Stimulated activated CD8-positive, alpha-beta memory T cell treated with anti-CD3 and anti-CD28 coated beads, Interleukin-12 subunit alpha, Interleukin-12 subunit beta, amount 100 ng/mL, for 1 hour (primary cell): ENCODE results near the gene TNK1.
"Not testable (repeated sequence)": the region's sequence is repeated elsewhere in the genome, so short reads cannot be mapped to it uniquely, and the experiment has no call there.

Experiments used
- DNase-seq: peaks from one replicate; pipeline ENCODE4 v3.0.0-alpha.2; 2020; ENCODE audit warnings: low read depth

Gene TNK1

DNA sequence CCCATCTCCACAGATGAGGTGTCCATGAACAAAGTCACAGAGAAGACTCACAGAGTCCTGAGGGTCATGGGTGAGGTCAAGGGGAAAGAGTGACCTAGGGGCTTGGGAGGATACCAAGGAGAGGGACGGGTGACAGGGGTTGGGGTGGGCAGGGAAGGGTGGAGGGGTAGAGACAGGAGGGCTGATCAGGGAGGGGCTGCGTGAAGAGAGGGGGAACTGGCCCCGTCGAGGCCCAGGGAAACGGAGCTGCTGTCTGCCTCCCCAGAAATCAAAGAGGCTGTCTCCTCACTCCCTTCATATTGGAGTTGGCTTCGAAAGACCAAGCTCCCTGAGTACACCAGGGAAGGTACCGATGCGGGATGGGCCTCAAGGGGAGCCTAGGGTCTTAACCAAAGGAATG, 25.3 kb upstream of the TNK1 start:
- no peak for DNase-seq

DNA sequence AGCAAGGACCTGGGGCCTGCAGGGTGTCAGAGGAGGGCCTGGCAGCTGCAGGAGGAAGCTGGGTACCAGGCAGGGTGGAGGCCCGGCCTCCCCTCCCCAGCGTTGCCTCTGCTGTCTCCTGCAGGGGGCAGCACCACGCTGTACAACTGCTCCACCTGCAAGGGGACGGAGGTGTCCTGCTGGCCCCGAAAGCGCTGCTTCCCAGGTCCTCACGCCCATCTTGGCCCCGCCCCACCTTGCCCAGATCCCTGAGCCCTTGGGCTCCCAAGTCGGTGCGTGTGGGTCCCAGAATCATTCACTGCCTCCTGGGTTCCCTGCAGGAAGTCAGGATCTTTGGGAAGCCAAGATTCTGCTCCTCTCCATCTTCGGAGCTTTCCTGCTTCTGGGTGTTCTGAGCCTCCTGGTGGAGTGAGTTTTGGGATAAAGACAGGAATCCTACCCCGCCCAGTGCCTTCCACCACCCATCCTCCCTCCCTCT, 24.8 kb upstream of the TNK1 start:
- peak; percentile 74 for DNase-seq

DNA sequence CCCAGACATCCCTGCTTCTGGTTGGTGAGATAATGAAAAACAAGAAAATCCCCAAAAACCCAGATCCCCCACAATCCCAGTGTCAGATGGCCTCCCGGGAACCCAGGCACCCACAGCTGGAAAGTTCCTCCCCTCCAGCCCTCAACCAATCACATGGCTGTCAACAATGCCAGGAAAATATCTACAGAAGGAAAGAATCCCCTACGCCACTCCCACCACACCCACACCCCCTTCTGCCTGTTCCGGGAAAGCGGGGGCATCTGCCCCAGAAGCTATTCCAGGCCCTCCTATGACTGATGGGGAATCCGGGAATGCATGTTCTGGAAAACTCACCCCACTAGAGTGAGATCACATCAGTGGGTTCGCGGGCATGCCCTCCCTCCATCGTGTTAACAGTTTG, 24.1 kb upstream of the TNK1 start:
- DNase-seq, result no peak

DNA sequence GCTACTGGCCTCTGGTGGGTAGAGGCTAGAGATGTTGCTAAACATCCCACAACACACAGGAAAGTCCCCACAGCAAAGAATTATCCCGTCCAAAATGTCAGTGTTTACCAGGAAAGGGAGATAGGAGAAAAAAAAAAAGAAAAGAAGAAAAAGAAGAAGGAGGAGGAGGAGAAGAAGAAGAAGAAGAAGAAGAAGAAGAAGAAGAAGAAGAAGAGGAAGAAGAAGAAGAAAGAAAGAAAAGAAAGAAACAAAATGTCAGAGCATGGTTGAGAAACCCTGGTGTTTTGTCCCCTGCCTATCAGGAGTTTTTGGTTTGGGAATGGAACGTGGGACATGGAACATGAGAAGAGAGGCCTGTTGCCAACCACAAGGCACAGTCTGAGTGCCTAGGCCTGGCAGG, 23.5 kb upstream of the TNK1 start:
- DNase-seq, result no peak

DNA sequence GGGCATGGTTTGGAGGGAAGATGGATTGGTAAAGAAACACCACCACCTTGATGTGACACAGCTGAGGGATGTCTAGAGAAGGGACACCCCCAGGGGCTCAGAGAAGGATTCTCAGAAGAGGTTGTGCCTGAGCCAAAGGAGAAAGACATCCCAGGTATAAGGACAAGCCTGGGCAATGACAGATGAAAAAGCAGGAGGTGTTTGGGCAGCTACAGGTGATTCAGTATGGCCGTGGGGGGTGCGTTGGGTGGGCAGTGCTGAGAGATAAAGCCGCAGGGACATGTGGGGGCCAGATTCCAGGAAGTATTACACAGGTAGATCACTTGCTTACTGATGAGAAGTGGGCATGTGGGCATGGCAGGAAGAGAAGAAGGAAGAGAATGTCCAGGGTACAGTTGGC, 19.0 kb upstream of the TNK1 start:
- no peak for DNase-seq

DNA sequence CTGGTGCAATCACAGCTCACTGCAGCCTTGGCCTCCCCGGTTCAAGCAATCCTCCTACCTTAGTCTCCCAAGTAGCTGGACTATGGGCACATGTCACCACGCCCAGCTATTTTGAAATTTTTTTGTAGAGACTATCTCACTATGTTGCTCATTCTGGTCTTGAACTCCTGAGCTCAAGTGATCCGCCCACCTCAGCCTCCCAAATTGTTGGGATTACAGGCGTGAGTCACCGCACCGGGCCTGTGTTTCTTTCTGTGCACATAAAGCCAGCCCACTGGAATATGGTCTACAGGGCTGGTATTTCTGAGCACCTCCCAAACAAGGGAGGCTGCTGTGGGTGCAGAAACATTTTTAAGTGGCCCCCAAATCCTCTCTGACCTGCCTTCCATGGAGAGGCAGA, 17.6 kb upstream of the TNK1 start:
- DNase-seq, result no peak

DNA sequence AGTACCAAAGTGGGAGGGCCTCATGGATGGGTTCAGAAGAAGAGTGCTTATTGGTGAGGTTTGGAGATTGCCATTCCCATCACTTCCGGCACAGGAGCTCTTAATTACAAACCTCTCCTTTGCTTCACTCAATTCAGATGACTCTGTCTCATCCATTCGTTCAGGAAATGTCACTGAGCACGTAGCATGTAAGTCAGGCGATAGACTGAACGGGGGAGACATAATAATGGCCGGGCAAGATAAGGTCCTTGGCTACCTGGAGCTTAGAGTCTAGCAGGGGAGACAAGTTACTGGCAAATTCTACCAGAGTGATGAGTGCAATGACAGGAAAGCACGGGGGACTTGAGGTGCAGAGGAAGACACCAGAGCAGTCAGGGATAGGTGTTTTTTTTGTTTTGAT, 14.9 kb upstream of the TNK1 start:
- DNase-seq, result not testable (repeated sequence)

DNA sequence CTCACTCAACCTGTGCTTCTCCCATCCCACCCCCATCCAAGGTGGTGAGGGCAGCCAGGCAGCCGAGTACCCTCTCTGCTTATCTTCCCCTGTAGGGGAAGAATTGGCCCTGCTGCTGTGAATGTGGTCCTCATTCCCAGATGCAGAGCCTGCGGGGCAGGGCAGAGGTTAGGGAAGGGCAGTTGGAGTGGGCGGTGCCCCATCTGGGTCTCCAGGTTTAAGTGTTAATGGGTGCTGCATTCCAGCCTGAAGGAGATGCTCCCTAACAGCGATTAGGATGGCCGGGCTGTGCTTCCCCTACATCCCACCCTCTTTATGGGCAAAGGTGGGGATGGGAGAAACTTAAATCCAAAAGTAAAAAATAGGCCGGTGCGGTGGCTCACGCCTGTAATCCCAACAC, 13.8 kb upstream of the TNK1 start:
- no peak for DNase-seq

DNA sequence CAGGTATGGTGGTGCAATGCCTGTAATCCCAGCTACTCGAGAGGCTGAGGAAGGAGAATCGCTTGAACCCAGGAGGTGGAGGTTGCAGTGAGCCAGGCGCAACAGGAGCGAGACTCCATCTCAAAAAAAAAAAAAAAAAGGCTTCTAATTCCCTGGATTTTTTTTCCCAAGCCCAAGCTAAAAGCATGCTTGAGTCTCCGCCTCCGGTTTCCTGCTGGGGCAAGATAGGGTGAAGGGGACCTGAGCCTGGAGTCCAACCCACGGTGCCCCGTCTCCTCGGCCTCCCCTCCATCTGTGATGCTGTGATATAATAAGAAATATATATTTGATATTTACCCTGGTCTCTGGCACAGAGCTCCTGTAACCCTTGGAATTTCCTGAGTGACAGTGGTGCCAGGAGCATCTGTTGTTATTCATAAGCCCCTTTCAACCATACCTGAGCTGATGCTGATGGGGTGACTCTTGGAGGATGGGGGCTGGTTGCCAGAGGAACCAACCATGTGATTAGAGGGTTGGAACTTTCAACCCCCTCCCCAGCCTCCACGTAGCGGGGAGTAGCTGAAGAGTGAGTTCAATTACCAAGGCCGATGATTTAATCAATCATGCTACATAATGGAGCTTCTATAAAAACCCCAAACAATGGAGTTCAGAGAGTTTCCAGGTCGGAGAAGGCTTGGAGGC, 12.8 kb upstream of the TNK1 start:
- no peak for DNase-seq

DNA sequence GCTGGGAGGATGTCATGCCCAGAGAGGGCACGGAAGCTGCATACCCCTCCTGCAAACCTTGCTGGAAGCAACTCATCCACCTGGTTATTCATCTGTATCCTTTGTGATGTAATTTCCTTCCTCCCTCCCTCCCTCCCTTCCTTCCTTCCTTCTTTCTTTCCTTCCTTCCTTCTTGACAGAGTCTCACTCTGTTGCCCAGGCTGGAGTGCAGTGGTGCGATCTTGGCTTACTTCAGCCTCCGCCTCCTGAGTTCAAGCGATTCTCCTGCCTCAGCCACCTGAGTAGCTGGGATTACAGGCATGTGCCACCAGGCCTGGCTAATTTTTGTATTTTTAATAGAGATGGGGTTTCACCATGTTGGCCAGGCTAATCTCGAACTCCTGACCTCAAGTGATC, 12.3 kb upstream of the TNK1 start:
- DNase-seq, result not testable (repeated sequence)

DNA sequence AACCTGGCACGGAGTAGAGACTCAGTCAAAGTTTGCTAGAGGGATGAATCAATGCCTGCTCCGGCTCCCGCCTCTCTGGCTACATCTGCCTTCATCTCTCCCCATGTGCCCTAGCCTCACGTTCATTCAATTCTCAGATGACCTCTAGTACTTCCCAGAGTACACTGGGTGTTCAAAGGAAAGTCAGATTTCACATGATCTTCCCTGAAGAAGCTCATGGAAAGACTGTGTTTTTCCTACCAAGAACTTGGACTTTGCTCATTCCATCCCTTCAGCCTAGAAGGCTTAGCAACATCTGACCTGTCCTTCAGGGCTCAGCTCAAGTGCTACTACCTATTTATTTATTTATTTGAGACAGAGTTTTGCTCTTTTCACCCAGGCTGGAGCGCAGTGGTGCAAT, 11.1 kb upstream of the TNK1 start:
- no peak for DNase-seq

DNA sequence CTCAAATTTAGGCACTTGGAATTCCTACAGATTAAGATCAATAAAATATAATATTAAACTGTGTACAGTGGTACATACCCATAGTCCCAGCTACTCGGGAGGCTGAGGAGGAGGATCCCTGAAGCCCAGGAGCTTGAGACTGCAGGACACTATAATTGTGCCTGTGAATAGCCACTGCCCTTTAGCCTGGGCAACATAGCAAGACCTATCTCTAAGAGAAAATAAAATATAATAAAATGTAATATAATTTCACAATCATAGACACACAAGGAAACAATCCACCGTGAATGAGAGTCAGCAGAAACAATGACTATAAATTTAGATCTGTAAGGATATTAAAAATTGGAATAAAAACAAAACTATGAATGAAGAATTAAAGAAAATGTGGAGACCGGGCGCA, 10.0 kb upstream of the TNK1 start:
- no peak for DNase-seq

DNA sequence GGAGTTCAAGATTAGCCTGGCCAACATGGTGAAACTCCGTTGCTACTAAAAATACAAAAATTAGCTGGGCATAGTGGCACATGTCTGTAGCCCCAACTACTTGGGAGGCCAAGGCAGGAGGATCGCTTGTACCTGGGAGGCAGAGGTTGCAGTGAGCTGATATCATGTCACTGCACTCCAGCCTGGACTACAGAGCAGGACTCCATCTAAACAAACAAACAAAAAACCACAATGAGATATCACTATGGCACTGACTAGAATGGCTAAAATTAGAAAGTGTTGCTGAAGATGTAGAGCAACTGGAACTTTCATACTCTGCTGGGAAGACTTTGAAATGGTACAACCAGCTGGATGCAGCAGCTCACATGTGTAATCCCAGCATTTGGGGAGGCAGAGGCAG, 6.5 kb upstream of the TNK1 start:
- no peak for DNase-seq

DNA sequence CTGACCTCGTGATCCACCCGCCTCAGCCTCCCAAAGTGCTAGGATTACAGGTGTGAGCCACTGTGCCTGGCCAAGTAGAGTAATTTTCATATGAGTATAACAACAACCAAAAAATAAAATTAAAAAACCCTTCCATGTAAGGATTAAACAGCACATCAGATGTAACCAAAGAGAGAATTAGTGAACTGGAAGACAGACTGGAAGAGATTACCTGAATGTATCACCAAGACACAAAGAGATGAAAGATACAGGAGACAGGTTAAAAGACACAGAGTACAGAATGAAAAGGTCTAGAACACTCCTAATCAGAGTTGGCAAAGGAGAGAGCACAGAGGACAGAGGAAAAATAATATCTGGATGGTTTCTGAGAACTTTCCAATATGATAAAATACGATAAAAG, 1.8 kb upstream of the TNK1 start:
- no peak for DNase-seq

DNA sequence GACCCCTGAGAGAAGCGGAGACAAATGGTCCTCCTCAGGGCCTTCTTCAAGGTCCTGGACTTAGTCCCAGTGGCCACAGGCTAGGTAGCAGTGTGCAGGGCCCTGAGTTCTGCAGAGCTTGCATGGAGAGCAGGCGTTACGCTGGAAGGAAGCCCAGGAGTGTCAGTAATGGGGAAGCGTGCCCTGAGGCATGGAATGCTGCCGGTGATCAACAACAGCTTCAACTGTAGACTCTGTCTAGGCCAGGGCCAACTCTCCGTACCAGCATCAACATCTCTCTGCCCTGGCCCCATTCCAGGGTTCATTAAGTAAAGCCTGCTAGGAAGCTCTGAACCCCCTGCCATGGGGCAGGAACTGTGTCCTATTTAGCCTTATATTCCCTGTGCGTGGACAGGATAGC, 568 bp upstream of the TNK1 start:
- no peak for DNase-seq

DNA sequence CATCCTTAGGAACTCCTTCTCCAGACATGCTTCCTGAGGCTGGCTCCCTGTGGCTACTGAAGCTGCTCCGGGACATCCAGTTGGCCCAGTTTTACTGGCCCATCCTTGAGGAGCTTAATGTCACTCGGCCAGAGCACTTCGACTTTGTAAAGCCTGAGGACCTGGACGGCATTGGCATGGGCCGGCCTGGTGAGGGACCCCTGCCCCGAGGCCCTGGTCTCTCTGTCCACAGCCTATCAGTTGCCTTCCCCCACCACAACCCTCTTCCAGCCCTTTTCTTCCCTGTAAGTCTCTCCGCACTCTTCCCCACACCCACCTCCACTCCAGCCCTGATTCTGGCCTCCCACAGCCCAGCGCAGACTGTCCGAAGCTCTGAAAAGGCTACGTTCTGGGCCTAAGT, 2.0 kb downstream of the TNK1 start:
- no peak for DNase-seq

DNA sequence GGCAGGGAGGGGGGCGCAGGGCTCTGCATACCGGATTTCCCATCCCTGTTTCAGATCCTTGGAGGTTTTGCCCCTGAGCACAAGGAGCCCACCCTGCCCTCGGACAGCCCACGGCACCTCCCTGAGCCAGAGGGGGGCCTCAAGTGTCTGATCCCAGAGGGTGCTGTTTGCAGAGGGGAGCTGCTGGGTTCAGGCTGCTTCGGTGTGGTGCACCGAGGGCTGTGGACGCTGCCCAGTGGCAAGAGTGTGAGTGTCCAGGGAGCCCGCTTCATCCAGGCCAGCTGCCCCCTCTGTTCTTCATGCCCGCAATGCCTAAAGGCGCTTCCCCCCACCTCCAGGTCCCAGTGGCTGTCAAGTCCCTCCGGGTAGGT, 2.5 kb downstream of the TNK1 start:
- no peak for DNase-seq

DNA sequence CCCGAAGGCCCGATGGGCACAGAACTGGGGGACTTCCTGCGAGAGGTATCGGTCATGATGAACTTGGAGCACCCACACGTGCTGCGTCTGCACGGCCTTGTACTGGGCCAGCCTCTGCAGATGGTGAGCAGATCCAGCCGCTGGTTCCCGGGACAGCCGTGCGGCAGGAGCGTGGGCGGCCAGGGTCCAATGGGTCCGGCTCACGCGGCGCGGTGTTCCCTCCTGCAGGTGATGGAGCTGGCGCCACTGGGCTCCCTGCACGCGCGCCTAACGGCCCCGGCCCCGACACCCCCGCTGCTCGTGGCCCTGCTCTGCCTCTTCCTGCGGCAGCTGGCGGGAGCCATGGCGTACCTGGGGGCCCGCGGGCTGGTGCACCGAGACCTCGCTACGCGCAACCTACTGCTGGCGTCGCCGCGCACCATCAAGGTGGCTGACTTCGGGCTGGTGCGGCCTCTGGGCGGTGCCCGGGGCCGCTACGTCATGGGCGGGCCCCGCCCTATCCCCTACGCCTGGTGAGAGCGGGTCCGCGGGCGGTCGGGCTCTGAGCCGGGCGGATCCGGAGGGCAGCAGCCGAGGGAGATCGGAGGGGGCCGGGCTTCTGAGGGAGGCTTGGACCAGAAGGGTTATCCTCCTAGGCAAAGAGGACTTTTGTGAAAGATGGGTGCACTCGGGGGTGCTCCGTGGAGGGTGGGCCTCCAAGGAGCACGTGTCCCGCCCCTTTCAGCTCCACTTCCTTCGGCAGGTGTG, 3.0 kb downstream of the TNK1 start:
- DNase-seq, result peak; percentile 57

DNA sequence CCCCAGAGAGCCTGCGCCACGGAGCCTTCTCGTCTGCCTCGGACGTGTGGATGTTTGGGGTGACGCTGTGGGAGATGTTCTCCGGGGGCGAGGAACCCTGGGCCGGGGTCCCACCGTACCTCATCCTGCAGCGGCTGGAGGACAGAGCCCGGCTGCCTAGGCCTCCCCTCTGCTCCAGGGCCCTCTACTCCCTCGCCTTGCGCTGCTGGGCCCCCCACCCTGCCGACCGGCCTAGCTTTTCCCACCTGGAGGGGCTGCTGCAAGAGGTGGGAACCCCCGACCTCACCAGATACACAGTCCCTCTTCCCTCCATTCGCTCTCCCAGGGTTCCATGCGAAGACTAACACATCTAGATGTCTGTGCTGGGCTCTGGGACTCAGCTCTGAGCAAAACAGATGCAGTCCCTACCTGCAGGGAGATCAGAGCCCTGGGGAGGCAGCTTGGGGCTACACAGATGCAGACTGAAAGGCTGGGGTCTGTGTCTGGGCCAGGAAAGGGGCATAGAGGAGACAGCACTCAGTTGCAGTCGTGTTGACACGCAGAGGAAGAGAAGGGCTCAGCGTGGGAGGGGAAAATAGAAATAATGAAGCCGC, 3.7 kb downstream of the TNK1 start:
- DNase-seq, result no peak

DNA sequence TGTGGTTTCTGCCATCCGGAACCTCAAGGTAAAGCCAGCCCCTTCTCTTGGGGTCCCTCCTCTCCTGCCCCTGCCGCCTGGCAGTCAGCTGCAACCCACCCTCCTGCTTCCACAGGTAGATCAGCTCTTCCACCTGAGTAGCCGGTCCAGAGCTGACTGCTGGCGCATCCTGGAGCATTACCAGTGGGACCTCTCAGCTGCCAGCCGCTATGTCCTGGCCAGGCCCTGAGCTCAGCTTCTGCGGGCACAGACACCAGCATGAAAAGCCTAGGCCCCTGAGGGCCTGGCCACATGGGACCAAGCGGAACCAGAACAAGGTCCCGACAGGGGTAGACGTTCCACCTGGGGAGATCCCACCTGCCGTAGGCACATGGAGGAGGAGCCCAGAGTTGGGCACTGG, 8.0 kb downstream of the TNK1 start:
- DNase-seq, result no peak

DNA sequence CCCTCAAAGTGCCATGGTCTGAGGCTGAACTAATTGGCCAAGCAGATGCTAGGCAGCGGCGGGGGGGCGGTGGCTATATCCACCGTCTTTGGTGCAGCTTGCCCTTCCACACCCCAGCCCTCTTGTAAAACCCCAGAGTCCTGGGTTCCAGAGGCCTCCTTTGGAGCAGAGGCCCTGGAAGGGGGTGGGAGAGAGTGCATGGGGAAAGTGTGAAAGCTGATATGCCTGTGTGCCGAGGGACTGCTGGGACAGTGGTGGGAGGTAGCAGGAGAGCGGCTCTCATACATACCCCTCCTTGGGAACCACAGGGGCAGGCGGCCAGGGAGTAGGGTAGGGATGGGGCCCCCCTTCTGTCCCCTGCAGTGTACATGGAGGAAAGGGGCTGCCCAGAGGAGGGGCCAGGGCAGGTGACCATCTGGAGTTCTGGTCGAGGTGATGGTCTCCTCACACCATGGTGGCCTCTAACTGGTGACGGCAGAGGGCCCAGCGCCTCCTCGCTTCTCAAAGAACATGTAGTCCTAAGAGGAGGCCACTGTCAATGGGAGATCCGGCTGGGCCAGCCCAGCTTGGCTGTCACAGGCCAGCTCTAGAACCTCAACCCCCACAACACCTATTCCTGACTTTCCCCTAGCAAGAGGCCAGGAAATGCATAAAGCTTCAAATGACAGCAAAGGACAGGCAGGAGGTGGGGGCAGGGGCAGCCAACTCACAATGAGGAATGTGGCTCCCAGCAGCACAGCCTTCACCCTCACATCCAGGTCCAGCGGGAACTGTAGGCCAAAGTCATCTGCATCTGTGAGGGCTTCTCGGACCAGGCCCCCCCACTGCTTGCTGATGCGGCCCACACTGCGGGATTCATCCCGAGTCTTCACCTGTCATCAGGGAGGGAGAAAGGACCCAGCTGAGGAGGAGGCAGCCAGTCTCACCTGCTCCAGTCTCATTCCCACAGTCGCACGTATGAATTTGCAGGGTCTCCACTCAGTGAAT, 9.3 kb downstream of the TNK1 start:
- DNase-seq, result no peak

DNA sequence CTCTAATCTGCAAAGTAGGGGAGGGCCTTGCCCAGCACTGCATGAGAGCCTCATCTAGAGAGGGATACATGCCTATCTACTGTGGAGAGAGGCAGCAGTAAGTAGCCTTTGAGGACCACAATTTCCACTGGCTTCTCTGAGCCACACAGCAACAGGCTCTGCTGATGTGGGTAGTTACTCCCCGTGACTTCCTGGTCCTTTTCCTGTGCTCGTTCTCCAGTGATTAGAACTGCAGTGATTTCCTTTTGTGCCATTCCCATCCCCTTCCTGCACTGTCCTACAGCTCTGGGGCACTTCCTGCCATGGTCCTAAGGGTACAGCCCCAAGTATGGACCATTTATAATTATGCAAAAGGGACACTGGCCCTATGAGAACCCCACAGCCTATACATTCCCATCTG, 10.4 kb downstream of the TNK1 start:
- no peak for DNase-seq
